Measurements from ENCODE around the gene BLTP3A. TPM values are rescaled to one million over a fixed set of nuclear protein-coding genes. Genes with fewer than 3 reads are reported as not detected.

BLTP3A gene
- total and polyA plus RNA-seq, 7 experiments from 2014 or later, result 0.72 to 12.9 (median 11.7) TPM

GRCh38 chr6:34788111-34788510, 3.8 kb upstream of the BLTP3A start:
- no peaks in the 10 kb centered on the region for H3K27me3 ChIP-seq (ENCODE audit: control insufficient read depth in 2 of 2, insufficient read depth in 2 of 2, low read length in 2 of 2)
- H3K36me3 Mint-ChIP-seq, result no peaks in the 10 kb centered on the region
- no peak overlapping the region for H3K4me3 ChIP-seq (ENCODE audit: low read length)
- DNase-seq, result no peak
- no peak overlapping the region for H3K4me3 Mint-ChIP-seq
- peaks cover 0 to 9% (median 0%) of the 10 kb centered on the region in 3 experiments for H3K36me3 ChIP-seq (ENCODE audit: control insufficient read depth in 2 of 3, insufficient read depth in 3 of 3, low read length in 3 of 3)
- no peak overlapping the region for H3K27ac ChIP-seq (ENCODE audit: low read depth, low read length)
- CTCF ChIA-PET, result no interaction called here
- no peaks in the 10 kb centered on the region for H3K27me3 Mint-ChIP-seq
- ATAC-seq, result no peak
- H3K4me1 Mint-ChIP-seq, result peaks cover 13 to 22% (median 17%) of the 10 kb centered on the region in 7 donors
- H3K4me1 ChIP-seq (ENCODE audit: control insufficient read depth in 2 of 2, insufficient read depth in 2 of 2, low read length in 2 of 2), result peaks cover 7 to 12% of the 10 kb centered on the region in 2 donors
- no peak overlapping the region for H3K27ac Mint-ChIP-seq
- H3K9me3 Mint-ChIP-seq, result peaks cover 0 to 2% (median 0%) of the 10 kb centered on the region in 11 donors
- POLR2A ChIA-PET, result no interaction called here
- H3K9me3 ChIP-seq (ENCODE audit: control insufficient read depth in 2 of 3, low read length in 3 of 3), result no peaks in the 10 kb centered on the region
- intact Hi-C loops (cut with micrococcal nuclease), result no loop called here

GRCh38 chr6:34791164-34791700, 651 bp upstream of the BLTP3A start:
- H3K4me1 Mint-ChIP-seq, result peaks cover 24 to 38% (median 30%) of the 10 kb centered on the region in 7 donors
- ChIA-PET POLR2A (interaction anchor here (0.6 to 2.8 kb wide), 16 partner anchors 8 to 365 kb away, joined by 3 to 27 read pairs (median 5); partner anchors contain the start of genes ANKS1A, ILRUN, RPS10 and SNRPC), CTCF (interaction anchor here (0.6 to 1.6 kb wide), 5 partner anchors 34 to 506 kb away, joined by 3 to 6 read pairs (median 3); partner anchors contain the start of genes ANKS1A and SNRPC)
- H3K4me1 ChIP-seq (ENCODE audit: control insufficient read depth in 2 of 2, insufficient read depth in 2 of 2, low read length in 2 of 2), result peaks cover 8 to 15% of the 10 kb centered on the region in 2 donors
- intact Hi-C loops (cut with micrococcal nuclease), result loop anchor here (2.0 kb wide), 2 partner anchors 98 to 398 kb away; partner anchors contain the start of genes ANKS1A (in 1 of the 2), NUDT3 (in 1 of the 2) and TAF11 (in 1 of the 2)
- peaks cover 0 to 2% (median 0%) of the 10 kb centered on the region in 11 donors for H3K9me3 Mint-ChIP-seq
- peaks cover 0 to 5% (median 0%) of the 10 kb centered on the region in 5 donors for H3K36me3 Mint-ChIP-seq
- no peaks in the 10 kb centered on the region for H3K27me3 Mint-ChIP-seq
- ATAC-seq (peak; percentile 49), DNase-seq (peak in 2 of 9 donors; percentile 3 to 49)
- peak overlapping the region; percentile 100 for H3K4me3 ChIP-seq (ENCODE audit: low read length)
- H3K27me3 ChIP-seq (ENCODE audit: control insufficient read depth in 2 of 2, insufficient read depth in 2 of 2, low read length in 2 of 2), result no peaks in the 10 kb centered on the region
- H3K9me3 ChIP-seq (ENCODE audit: control insufficient read depth in 2 of 3, low read length in 3 of 3), result no peaks in the 10 kb centered on the region
- peaks cover 0 to 9% (median 0%) of the 10 kb centered on the region in 3 experiments for H3K36me3 ChIP-seq (ENCODE audit: control insufficient read depth in 2 of 3, insufficient read depth in 3 of 3, low read length in 3 of 3)
- H3K27ac ChIP-seq (ENCODE audit: low read depth, low read length), result peak overlapping the region; percentile 79
- peak overlapping the region; percentile 86 to 97 (median 94) for H3K27ac Mint-ChIP-seq
- H3K4me3 Mint-ChIP-seq, result peak overlapping the region; percentile 92 to 100 (median 98)

GRCh38 chr6:34792605-34793500, 970 bp downstream of the BLTP3A start:
- peaks cover 0 to 9% (median 0%) of the 10 kb centered on the region in 3 experiments for H3K36me3 ChIP-seq (ENCODE audit: control insufficient read depth in 2 of 3, insufficient read depth in 3 of 3, low read length in 3 of 3)
- CTCF ChIA-PET, result interaction anchor here (1.2 kb wide), 1 partner anchor 13 kb away, joined by 3 read pairs; no protein-coding TSS in a partner anchor
- no peaks in the 10 kb centered on the region for H3K27me3 ChIP-seq (ENCODE audit: control insufficient read depth in 2 of 2, insufficient read depth in 2 of 2, low read length in 2 of 2)
- Mint-ChIP-seq H3K4me3 (peak overlapping the region; percentile 91 to 100 (median 98)), H3K27me3 (no peaks in the 10 kb centered on the region), H3K27ac (peak overlapping the region; percentile 80 to 97 (median 89)), H3K36me3 (peaks cover 0 to 5% (median 2%) of the 10 kb centered on the region in 5 donors), H3K4me1 (peaks cover 24 to 38% (median 30%) of the 10 kb centered on the region in 7 donors), H3K9me3 (peaks cover 0 to 2% (median 0%) of the 10 kb centered on the region in 11 donors)
- H3K4me1 ChIP-seq (ENCODE audit: control insufficient read depth in 2 of 2, insufficient read depth in 2 of 2, low read length in 2 of 2), result peaks cover 8 to 15% of the 10 kb centered on the region in 2 donors
- H3K4me3 ChIP-seq (ENCODE audit: low read length), result peak overlapping the region; percentile 100
- no peaks in the 10 kb centered on the region for H3K9me3 ChIP-seq (ENCODE audit: control insufficient read depth in 2 of 3, low read length in 3 of 3)
- intact Hi-C loops (cut with micrococcal nuclease), result loop anchor here (1.0 to 2.0 kb wide), 3 partner anchors 36 to 556 kb away; partner anchors contain the start of genes SNRPC (in 2 of the 2), HMGA1 (in 1 of the 2) and TAF11 (in 1 of the 2)
- ATAC-seq (peak; percentile 21), DNase-seq (peak in 7 of 9 donors; percentile 4 to 21 (median 18))
- POLR2A ChIA-PET, result interaction anchor here (0.6 to 2.8 kb wide), 10 partner anchors 10 to 1820 kb away, joined by 3 to 27 read pairs (median 5); partner anchors contain the start of genes ANKS1A, SNRPC and TAF11
- H3K27ac ChIP-seq (ENCODE audit: low read depth, low read length), result peak overlapping the region; percentile 79

GRCh38 chr6:34793877-34794276, 2.0 kb downstream of the BLTP3A start:
- Histone ChIP-seq H3K27ac (ENCODE audit: low read depth, low read length) (no peak overlapping the region), H3K27me3 (ENCODE audit: control insufficient read depth in 2 of 2, insufficient read depth in 2 of 2, low read length in 2 of 2) (no peaks in the 10 kb centered on the region), H3K9me3 (ENCODE audit: control insufficient read depth in 2 of 3, low read length in 3 of 3) (no peaks in the 10 kb centered on the region), H3K4me1 (ENCODE audit: control insufficient read depth in 2 of 2, insufficient read depth in 2 of 2, low read length in 2 of 2) (peaks cover 8 to 15% of the 10 kb centered on the region in 2 donors), H3K36me3 (ENCODE audit: control insufficient read depth in 2 of 3, insufficient read depth in 3 of 3, low read length in 3 of 3) (peaks cover 0 to 9% (median 0%) of the 10 kb centered on the region in 3 experiments), H3K4me3 (ENCODE audit: low read length) (no peak overlapping the region)
- ChIA-PET POLR2A (no interaction called here), CTCF (no interaction called here)
- DNase-seq (no peak), ATAC-seq (no peak)
- H3K9me3 Mint-ChIP-seq, result peaks cover 0 to 2% (median 0%) of the 10 kb centered on the region in 11 donors
- peak overlapping the region; percentile 91 to 100 (median 98) for H3K4me3 Mint-ChIP-seq
- H3K36me3 Mint-ChIP-seq, result peaks cover 0 to 5% (median 2%) of the 10 kb centered on the region in 5 donors
- intact Hi-C loops (cut with micrococcal nuclease), result loop anchor here in 1 of 2 donors (2.0 kb wide), 1 partner anchor 557 kb away; the partner anchor contains the start of gene HMGA1
- peaks cover 24 to 40% (median 30%) of the 10 kb centered on the region in 7 donors for H3K4me1 Mint-ChIP-seq
- H3K27ac Mint-ChIP-seq, result peak overlapping the region in 5 of 9 donors; percentile 19 to 97 (median 67)
- no peaks in the 10 kb centered on the region for H3K27me3 Mint-ChIP-seq

- H3K36me3 Mint-ChIP-seq, result peaks cover 0 to 5% (median 2%) of the 10 kb centered on the region in 5 donors
- no peak overlapping the region for H3K4me3 Mint-ChIP-seq
- Histone ChIP-seq H3K27ac (ENCODE audit: low read depth, low read length) (no peak overlapping the region), H3K27me3 (ENCODE audit: control insufficient read depth in 2 of 2, insufficient read depth in 2 of 2, low read length in 2 of 2) (no peaks in the 10 kb centered on the region), H3K4me1 (ENCODE audit: control insufficient read depth in 2 of 2, insufficient read depth in 2 of 2, low read length in 2 of 2) (peaks cover 8 to 14% of the 10 kb centered on the region in 2 donors), H3K36me3 (ENCODE audit: control insufficient read depth in 2 of 3, insufficient read depth in 3 of 3, low read length in 3 of 3) (peaks cover 0 to 9% (median 0%) of the 10 kb centered on the region in 3 experiments), H3K4me3 (ENCODE audit: low read length) (no peak overlapping the region), H3K9me3 (ENCODE audit: control insufficient read depth in 2 of 3, low read length in 3 of 3) (no peaks in the 10 kb centered on the region)
- no peak for ATAC-seq
- ChIA-PET CTCF (no interaction called here), POLR2A (no interaction called here)
- DNase-seq, result no peak
- H3K27ac Mint-ChIP-seq, result no peak overlapping the region
- intact Hi-C loops (cut with micrococcal nuclease), result no loop called here
- H3K4me1 Mint-ChIP-seq, result peaks cover 22 to 36% (median 27%) of the 10 kb centered on the region in 7 donors
- peaks cover 0 to 2% (median 0%) of the 10 kb centered on the region in 11 donors for H3K9me3 Mint-ChIP-seq
- no peaks in the 10 kb centered on the region for H3K27me3 Mint-ChIP-seq
Observed at GRCh38 chr6:34795836-34796425, 4.0 kb downstream of the BLTP3A start.

- DNase-seq (no peak), ATAC-seq (no peak)
- intact Hi-C loops (cut with micrococcal nuclease), result no loop called here
- POLR2A ChIA-PET, result no interaction called here
- no peak overlapping the region for H3K27ac ChIP-seq (ENCODE audit: low read depth, low read length)
- Mint-ChIP-seq H3K4me1 (peaks cover 10 to 24% (median 16%) of the 10 kb centered on the region in 7 donors), H3K9me3 (no peaks in the 10 kb centered on the region), H3K36me3 (peaks cover 0 to 5% (median 2%) of the 10 kb centered on the region in 5 donors), H3K27ac (no peak overlapping the region), H3K4me3 (no peak overlapping the region), H3K27me3 (no peaks in the 10 kb centered on the region)
- CTCF ChIA-PET, result no interaction called here
- H3K36me3 ChIP-seq (ENCODE audit: control insufficient read depth in 2 of 3, insufficient read depth in 3 of 3, low read length in 3 of 3), result no peaks in the 10 kb centered on the region
- H3K27me3 ChIP-seq (ENCODE audit: control insufficient read depth in 2 of 2, insufficient read depth in 2 of 2, low read length in 2 of 2), result no peaks in the 10 kb centered on the region
- H3K9me3 ChIP-seq (ENCODE audit: control insufficient read depth in 2 of 3, low read length in 3 of 3), result no peaks in the 10 kb centered on the region
- H3K4me3 ChIP-seq (ENCODE audit: low read length), result no peak overlapping the region
- peaks cover 1 to 3% of the 10 kb centered on the region in 2 donors for H3K4me1 ChIP-seq (ENCODE audit: control insufficient read depth in 2 of 2, insufficient read depth in 2 of 2, low read length in 2 of 2)
Observed at GRCh38 chr6:34798057-34798456, 6.2 kb downstream of the BLTP3A start.

Measured in naive thymus-derived CD4-positive, alpha-beta T cell (primary cell).